Measurements from ENCODE around the gene VOPP1.

DNA sequence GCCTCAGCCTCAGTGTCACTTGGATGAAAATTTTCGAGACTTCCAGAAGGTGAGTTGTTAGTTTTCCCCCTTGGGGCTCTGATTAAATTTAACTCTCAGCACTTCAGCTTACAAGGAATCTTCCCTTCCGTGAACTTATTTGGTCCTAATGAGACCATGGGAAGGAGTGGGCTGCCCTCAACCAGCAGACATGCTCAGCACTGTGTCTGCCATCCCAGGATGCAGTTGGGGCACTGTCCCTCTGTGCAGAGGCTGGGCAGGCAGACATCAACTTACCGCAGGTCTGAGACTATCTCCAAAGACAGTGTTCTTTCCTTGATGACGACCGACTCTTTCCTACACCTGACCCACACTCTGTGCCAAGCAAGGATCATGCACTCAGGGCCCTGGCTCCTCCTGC is 36.7 kb downstream of the VOPP1 start:
- TF ChIP-seq, protein P1, sequence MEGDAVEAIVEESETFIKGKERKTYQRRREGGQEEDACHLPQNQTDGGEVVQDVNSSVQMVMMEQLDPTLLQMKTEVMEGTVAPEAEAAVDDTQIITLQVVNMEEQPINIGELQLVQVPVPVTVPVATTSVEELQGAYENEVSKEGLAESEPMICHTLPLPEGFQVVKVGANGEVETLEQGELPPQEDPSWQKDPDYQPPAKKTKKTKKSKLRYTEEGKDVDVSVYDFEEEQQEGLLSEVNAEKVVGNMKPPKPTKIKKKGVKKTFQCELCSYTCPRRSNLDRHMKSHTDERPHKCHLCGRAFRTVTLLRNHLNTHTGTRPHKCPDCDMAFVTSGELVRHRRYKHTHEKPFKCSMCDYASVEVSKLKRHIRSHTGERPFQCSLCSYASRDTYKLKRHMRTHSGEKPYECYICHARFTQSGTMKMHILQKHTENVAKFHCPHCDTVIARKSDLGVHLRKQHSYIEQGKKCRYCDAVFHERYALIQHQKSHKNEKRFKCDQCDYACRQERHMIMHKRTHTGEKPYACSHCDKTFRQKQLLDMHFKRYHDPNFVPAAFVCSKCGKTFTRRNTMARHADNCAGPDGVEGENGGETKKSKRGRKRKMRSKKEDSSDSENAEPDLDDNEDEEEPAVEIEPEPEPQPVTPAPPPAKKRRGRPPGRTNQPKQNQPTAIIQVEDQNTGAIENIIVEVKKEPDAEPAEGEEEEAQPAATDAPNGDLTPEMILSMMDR (IDR thresholded peaks at IDR 0.05) = no peak
- TF ChIP-seq POLR2A (IDR thresholded peaks at IDR 0.05) (no peak), EP300 (IDR thresholded peaks at IDR 0.05) (no peak)

Data from ovary (tissue), 3 donors.